SU-DHL-6 (cell line): ENCODE data around the gene MANSC4.

Experiments
- H2AFZ ChIP-seq: fragments of 200-600 bp; sonication (generic); 2 replicates; pipeline ENCODE4 v1.6.1; 2014; ENCODE audit warnings: low read depth, mild to moderate bottlenecking, moderate library complexity, mixed read lengths, antibody characterized with exemption, low read length; ENCODE audit not compliant: severe bottlenecking
- H3F3A ChIP-seq: fragments of 200-600 bp; shearing (Covaris generic); 2 replicates; pipeline ENCODE4 v1.6.0; 2016; ENCODE audit warnings: antibody characterized with exemption, mild to moderate bottlenecking; ENCODE audit not compliant: insufficient read depth
- H3K27ac ChIP-seq: fragments of 200-600 bp; sonication (generic); 2 replicates; pipeline ENCODE4 v1.5.1; 2016; ENCODE audit warnings: low read depth, mild to moderate bottlenecking, low read length, moderate library complexity, mixed read lengths
- H3K27me3 ChIP-seq: fragments of 200-600 bp; sonication (generic), shearing (Covaris generic); 2 replicates; pipeline ENCODE4 v1.6.0; 2014; ENCODE audit warnings: mild to moderate bottlenecking, low read length
- H3K36me3 ChIP-seq: fragments of 200-600 bp; sonication (generic); 2 replicates; pipeline ENCODE4 v1.6.1; 2014; ENCODE audit warnings: mild to moderate bottlenecking, low read length, mixed read lengths
- H3K4me2 ChIP-seq: fragments of 300-600, 200-600 bp; shearing (Covaris generic), sonication (generic); 2 replicates; pipeline ENCODE4 v1.6.0; 2014; ENCODE audit warnings: low read length, low read depth, mild to moderate bottlenecking; ENCODE audit not compliant: poor library complexity, severe bottlenecking
- H3K4me3 ChIP-seq: fragments of 200-600 bp; sonication (generic); 2 replicates; pipeline ENCODE4 v1.5.1; 2014; ENCODE audit warnings: antibody characterized with exemption, low read length, mild to moderate bottlenecking, mixed read lengths; ENCODE audit not compliant: insufficient read depth, poor library complexity, severe bottlenecking
- H3K79me2 ChIP-seq: fragments of 200-600 bp; sonication (generic); 2 replicates; pipeline ENCODE4 v1.6.1; 2014; ENCODE audit warnings: mild to moderate bottlenecking, low read length, moderate library complexity; ENCODE audit not compliant: insufficient read depth
- H3K9ac ChIP-seq: fragments of 200-600 bp; sonication (generic); 2 replicates; pipeline ENCODE4 v1.7.0; 2014; ENCODE audit warnings: mild to moderate bottlenecking, low read length
- H3K9me2 ChIP-seq: fragments of 200-600 bp; sonication (generic); replicated peaks from 2 replicates; pipeline ENCODE4 v1.6.1; 2014; ENCODE audit warnings: low read length; ENCODE audit not compliant: insufficient read depth
- H3K9me3 ChIP-seq: fragments of 200-600 bp; sonication (generic); 2 replicates; pipeline ENCODE4 v1.6.1; 2014; ENCODE audit warnings: low read length, mixed read lengths; ENCODE audit not compliant: insufficient read depth
- H4K20me1 ChIP-seq: fragments of 200-600 bp; sonication (generic); 2 replicates; pipeline ENCODE4 v1.6.1; 2014; ENCODE audit warnings: low read depth, mild to moderate bottlenecking, antibody characterized with exemption, low read length, moderate library complexity, mixed read lengths
- CTCF ChIP-seq: fragments of 200-600 bp; sonication (generic); IDR thresholded peaks from one replicate; pipeline ENCODE4 v1.5.1; 2017; ENCODE audit warnings: antibody characterized with exemption, mild to moderate bottlenecking, low read length, moderate library complexity; ENCODE audit not compliant: insufficient read depth, poor library complexity, severe bottlenecking
- EZH2phosphoT487 ChIP-seq: fragments of 200-600 bp; sonication (generic), shearing (Covaris generic); conservative IDR thresholded peaks from 2 replicates; pipeline ENCODE4 v1.6.1; 2018; ENCODE audit warnings: mild to moderate bottlenecking, antibody characterized with exemption, low read length, moderate library complexity, mixed read lengths

MANSC4 gene

GRCh38 chr12:27794818-27795584 lies 15.0 kb upstream of the MANSC4 start:
- Histone ChIP-seq H3F3A (no peaks in the 10 kb centered on the region), H3K9me2 (no peaks in the 10 kb centered on the region), H3K79me2 (no peaks in the 10 kb centered on the region), H3K27ac (no peak overlapping the region), H3K36me3 (peaks cover 19% of the 10 kb centered on the region), H3K9me3 (no peaks in the 10 kb centered on the region), H3K4me2 (no peak overlapping the region), H3K4me3 (no peak overlapping the region), H2AFZ (no peak overlapping the region), H4K20me1 (no peaks in the 10 kb centered on the region), H3K27me3 (no peaks in the 10 kb centered on the region), H3K9ac (no peak overlapping the region)
- TF ChIP-seq EZH2phosphoT487 (no peak), CTCF (no peak)

- H2AFZ ChIP-seq, result no peak overlapping the region
- no peaks in the 10 kb centered on the region for H3K9me2 ChIP-seq
- H3K4me3 ChIP-seq, result no peak overlapping the region
- TF ChIP-seq CTCF (no peak), EZH2phosphoT487 (no peak)
- no peak overlapping the region for H3K9ac ChIP-seq
- no peaks in the 10 kb centered on the region for H3K9me3 ChIP-seq
- no peaks in the 10 kb centered on the region for H3K27me3 ChIP-seq
- no peak overlapping the region for H3K4me2 ChIP-seq
- 0 out of 2 replicates have a peak, but pooled peaks cover 8% of the 10 kb centered on the region for H3F3A ChIP-seq
- peaks cover 30% of the 10 kb centered on the region for H3K79me2 ChIP-seq
- no peak overlapping the region for H3K27ac ChIP-seq
- no peaks in the 10 kb centered on the region for H4K20me1 ChIP-seq
- peaks cover 4% of the 10 kb centered on the region; the same call in 1 of the 2 replicates for H3K36me3 ChIP-seq
These were observed 10.1 kb upstream of the MANSC4 start for GRCh38 chr12:27790179-27790578.

DNA sequence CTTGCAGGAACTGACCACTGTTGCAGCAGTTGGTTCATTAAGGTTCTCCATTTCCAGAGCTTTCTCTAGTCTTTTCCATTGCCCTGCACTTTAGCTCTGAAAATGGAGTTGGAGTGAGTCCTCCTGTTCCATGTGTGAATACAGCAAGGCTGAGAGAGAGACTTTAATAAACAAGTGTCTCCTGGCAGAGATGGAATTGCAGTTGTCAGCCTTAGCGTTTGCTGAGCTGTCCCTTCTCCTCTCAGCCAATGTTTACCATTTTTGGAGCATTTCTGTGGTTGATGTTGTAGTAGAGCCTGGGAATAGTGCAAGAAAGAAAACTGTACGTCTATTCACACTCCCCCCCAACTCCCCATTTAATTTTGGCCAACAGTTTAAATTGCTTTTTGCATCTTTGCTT lies 7.5 kb upstream of the MANSC4 start:
- H3K27ac ChIP-seq, result no peak overlapping the region
- peaks cover 53% of the 10 kb centered on the region for H3K79me2 ChIP-seq
- H2AFZ ChIP-seq, result no peak overlapping the region
- H3K9me2 ChIP-seq, result no peaks in the 10 kb centered on the region
- H4K20me1 ChIP-seq, result no peaks in the 10 kb centered on the region
- no peak overlapping the region for H3K9ac ChIP-seq
- no peak overlapping the region for H3K4me2 ChIP-seq
- 0 out of 2 replicates have a peak, but pooled peaks cover 8% of the 10 kb centered on the region for H3F3A ChIP-seq
- H3K27me3 ChIP-seq, result no peaks in the 10 kb centered on the region
- no peak overlapping the region for H3K4me3 ChIP-seq
- no peaks in the 10 kb centered on the region for H3K36me3 ChIP-seq
- no peak for TF ChIP-seq EZH2phosphoT487
- no peak for TF ChIP-seq CTCF
- H3K9me3 ChIP-seq, result no peaks in the 10 kb centered on the region
